Suprapubic skin (tissue), 4 donors: ENCODE measurements around the gene APOC4. TPM values are rescaled to one million over a fixed set of nuclear protein-coding genes. Genes with fewer than 3 reads are reported as not detected.
A peak's percentile ranks its signal among the peaks of the same experiment; 100 is the strongest.

ENCODE experiments used
- DNase-seq, 2 donors: peaks; one replicate each; pipeline ENCODE4 v3.0.0-alpha.2; 2019; ENCODE audit warnings: low spot score in 2 of 2
- H3K27ac ChIP-seq: fragments of 200-600 bp; sonication (generic); one replicate; pipeline ENCODE4 v1.5.1; 2019
- H3K27me3 ChIP-seq: fragments of 200-600 bp; sonication (generic); one replicate; pipeline ENCODE4 v1.5.1; 2019
- H3K36me3 ChIP-seq: fragments of 200-600 bp; sonication (generic); one replicate; pipeline ENCODE4 v1.5.1; 2019
- H3K4me1 ChIP-seq: fragments of 200-600 bp; sonication (generic); one replicate; pipeline ENCODE4 v1.5.1; 2019
- H3K4me3 ChIP-seq: fragments of 200-600 bp; sonication (generic); one replicate; pipeline ENCODE4 v1.5.1; 2019; ENCODE audit warnings: mild to moderate bottlenecking
- H3K9me3 ChIP-seq: fragments of 200-600 bp; sonication (generic); one replicate; pipeline ENCODE4 v1.5.1; 2019
- CTCF ChIP-seq, 2 donors: fragments of 200-600 bp in 1 of 2; fragments of 450-650 bp in 1 of 2; sonication (generic) in 1 of 2; IDR thresholded peaks; one replicate each; pipeline ENCODE4 v1.5.1; 2016 to 2019; ENCODE audit warnings: antibody characterized with exemption in 2 of 2, mild to moderate bottlenecking in 1 of 2, moderate library complexity in 1 of 2
- EP300 ChIP-seq: sonication (generic); formaldehyde crosslinking; IDR thresholded peaks from one replicate; pipeline ENCODE4 v1.6.1; 2017; ENCODE audit warnings: antibody characterized with exemption
- POLR2A ChIP-seq, 2 donors: fragments of 450-650 bp; IDR thresholded peaks; one replicate each; pipeline ENCODE4 v1.6.1; 2017; ENCODE audit warnings: antibody characterized with exemption in 2 of 2, mild to moderate bottlenecking in 2 of 2, moderate library complexity in 2 of 2
- POLR2AphosphoS5 ChIP-seq, 3 donors: sonication (generic); formaldehyde crosslinking; IDR thresholded peaks; one replicate each; pipeline ENCODE4 v1.6.1; 2017; ENCODE audit warnings: antibody characterized with exemption in 3 of 3
- WGBS: methylation state at CpG from one replicate; pipeline ENCODE4 v1.1.5; 2018; 5-methylcytosine and 5-hydroxymethylcytosine counted together
- total RNA-seq, 4 donors: library from RNA; depleted of rRNA; stranded (reverse); fragments of >200 nt; gene quantifications; one replicate each; pipeline ENCODE4 v1.1.0, GENCODE V29; 2016

APOC4 gene
- total RNA-seq, 4 donors from 2014 or later = not detected

- no peak for DNase-seq
- TF ChIP-seq EP300 (no peak), CTCF (IDR thresholded peaks at IDR 0.05) (no peak), POLR2A (IDR thresholded peaks at IDR 0.05) (no peak), POLR2AphosphoS5 (IDR thresholded peaks at IDR 0.05) (no peak)
- H3K27ac ChIP-seq = no peak overlapping the region
- no peaks in the 10 kb centered on the region for H3K9me3 ChIP-seq
- H3K4me1 ChIP-seq = peaks cover 21% of the 10 kb centered on the region
- 80% methylated on average over 9 of the region's 9 CpGs for WGBS
- peaks cover 13% of the 10 kb centered on the region for H3K36me3 ChIP-seq
- H3K27me3 ChIP-seq = no peaks in the 10 kb centered on the region
- no peak overlapping the region for H3K4me3 ChIP-seq
These were observed 7.5 kb downstream of the APOC4 start for GRCh38 chr19:44949550-44949949.

GRCh38 chr19:44951179-44952159 lies 9.4 kb downstream of the APOC4 start:
- Histone ChIP-seq H3K36me3 (peaks cover 13% of the 10 kb centered on the region), H3K4me3 (no peak overlapping the region), H3K4me1 (peaks cover 30% of the 10 kb centered on the region), H3K9me3 (no peaks in the 10 kb centered on the region), H3K27ac (peak overlapping the region; percentile 38), H3K27me3 (no peaks in the 10 kb centered on the region)
- WGBS = 47% methylated on average over 13 of the region's 13 CpGs
- TF ChIP-seq POLR2AphosphoS5 (IDR thresholded peaks at IDR 0.05) (no peak), POLR2A (IDR thresholded peaks at IDR 0.05) (no peak), EP300 (no peak), CTCF (IDR thresholded peaks at IDR 0.05) (peak; percentile 69 to 82)
- peak in 1 of 2 donors; percentile 73 for DNase-seq

- Histone ChIP-seq H3K36me3 (peaks cover 13% of the 10 kb centered on the region), H3K9me3 (no peaks in the 10 kb centered on the region), H3K4me1 (peaks cover 54% of the 10 kb centered on the region), H3K27ac (peak overlapping the region; percentile 89), H3K4me3 (peak overlapping the region; percentile 93), H3K27me3 (no peaks in the 10 kb centered on the region)
- DNase-seq = no peak
- 33% methylated on average over 13 of the region's 13 CpGs for WGBS
- TF ChIP-seq EP300 (no peak), CTCF (IDR thresholded peaks at IDR 0.05) (no peak), POLR2AphosphoS5 (IDR thresholded peaks at IDR 0.05) (no peak), POLR2A (IDR thresholded peaks at IDR 0.05) (no peak)
These were observed 12.2 kb downstream of the APOC4 start for GRCh38 chr19:44954278-44954648.

- Histone ChIP-seq H3K9me3 (no peaks in the 10 kb centered on the region), H3K36me3 (peaks cover 10% of the 10 kb centered on the region), H3K27ac (peak within 1 kb of the TSS; percentile 89), H3K4me3 (peak within 1 kb of the TSS; percentile 93), H3K27me3 (no peaks in the 10 kb centered on the region), H3K4me1 (peaks cover 54% of the 10 kb centered on the region)
- 1% methylated on average over 51 of the region's 65 CpGs for WGBS
- TF ChIP-seq POLR2A (IDR thresholded peaks at IDR 0.05) (peak; percentile 12 to 36), CTCF (IDR thresholded peaks at IDR 0.05) (no peak), EP300 (peak; percentile 19), POLR2AphosphoS5 (IDR thresholded peaks at IDR 0.05) (peak in 2 of 3 donors; percentile 91 to 95)
- peak; percentile 98 for DNase-seq
These were observed 12.8 kb downstream of the APOC4 start, which contains the start of gene CLPTM1 for GRCh38 chr19:44954649-44955504. TSS of gene CLPTM1 (plus strand) at chr19:44955380. CDS start at chr19:44955396, 16 bp downstream.
